HFFc6 (cell line): ENCODE measurements around the gene TNF. TPM values are rescaled to one million over a fixed set of nuclear protein-coding genes. Genes with fewer than 3 reads are reported as not detected.
A peak's percentile ranks its signal among the peaks of the same experiment; 100 is the strongest.

ENCODE experiments used
- DNase-seq: peaks from one replicate; pipeline ENCODE4 v3.0.0-alpha.2; 2018
- H3K27ac Mint-ChIP-seq: 2 replicates; pipeline ENCODE4 v1.8.0; 2020; ENCODE audit warnings: mild to moderate bottlenecking, mixed read lengths
- H3K27me3 Mint-ChIP-seq: 2 replicates; pipeline ENCODE4 v1.8.0; 2021; ENCODE audit warnings: mild to moderate bottlenecking, moderate library complexity, mixed read lengths; ENCODE audit not compliant: insufficient read depth
- H3K36me3 Mint-ChIP-seq: 2 replicates; pipeline ENCODE4 v1.8.0; 2021; ENCODE audit warnings: low read depth, mixed read lengths
- H3K4me1 Mint-ChIP-seq: 2 replicates; pipeline ENCODE4 v1.8.0; 2020; ENCODE audit warnings: low read depth, mixed read lengths
- H3K4me3 Mint-ChIP-seq: 2 replicates; pipeline ENCODE4 v1.8.0; 2020; ENCODE audit warnings: mild to moderate bottlenecking, moderate library complexity, mixed read lengths
- H3K9me3 Mint-ChIP-seq: 2 replicates; pipeline ENCODE4 v1.8.0; 2020; ENCODE audit warnings: mild to moderate bottlenecking, mixed read lengths
- CTCF ChIP-seq: fragments of 200-600 bp; sonication (generic); IDR thresholded peaks from 2 replicates; pipeline ENCODE4 v1.5.0; 2021; ENCODE audit warnings: antibody characterized with exemption, mild to moderate bottlenecking
- total RNA-seq, 6 experiments: library from RNA; stranded (reverse); fragmentation: NEBNext Ultra II Directional; extraction: Animal tissue kit (Norgen Biotek cat#: 25700); gene quantifications; 2 replicates in 1 of 6; 3 replicates in 5 of 6; pipeline ENCODE4 v1.2.3, GENCODE V29; 2021

TNF gene
- total RNA-seq, 6 experiments from 2014 or later = 0.12 to 0.41 (median 0.23) TPM

DNA sequence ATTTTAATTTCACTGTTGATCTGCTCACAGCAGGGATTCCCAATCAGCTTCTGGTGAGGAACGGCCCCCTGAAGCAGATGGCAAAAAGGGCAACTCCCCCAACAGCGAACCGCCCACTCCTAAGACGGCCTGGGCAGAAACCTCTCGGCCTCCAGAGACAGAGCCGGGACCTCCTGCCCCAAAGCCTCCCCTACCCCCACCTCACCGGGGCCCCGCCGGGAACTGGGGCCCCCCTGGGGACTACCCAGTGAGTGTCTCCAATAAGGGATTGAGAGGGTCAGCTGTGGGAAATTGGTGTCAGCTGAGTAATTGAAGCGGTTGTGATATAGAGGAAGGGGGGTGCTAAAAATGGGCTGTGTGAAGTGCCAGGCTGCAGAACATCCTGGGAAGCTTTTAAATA lies 51.6 kb downstream of the TNF start:
- H3K9me3 Mint-ChIP-seq = no peaks in the 10 kb centered on the region
- no peak overlapping the region for H3K4me3 Mint-ChIP-seq
- H3K4me1 Mint-ChIP-seq = peaks cover 19% of the 10 kb centered on the region
- H3K27ac Mint-ChIP-seq = no peak overlapping the region
- no peak for DNase-seq
- peaks cover 4% of the 10 kb centered on the region for H3K27me3 Mint-ChIP-seq
- peaks cover 67% of the 10 kb centered on the region for H3K36me3 Mint-ChIP-seq
- TF ChIP-seq CTCF = no peak

- Mint-ChIP-seq H3K36me3 (peaks cover 59% of the 10 kb centered on the region), H3K27ac (peak overlapping the region; percentile 44), H3K4me1 (peaks cover 15% of the 10 kb centered on the region), H3K9me3 (no peaks in the 10 kb centered on the region), H3K27me3 (peaks cover 4% of the 10 kb centered on the region), H3K4me3 (no peak overlapping the region)
- TF ChIP-seq CTCF = no peak
- no peak for DNase-seq
These were observed 52.4 kb downstream of the TNF start for GRCh38 chr6:31627690-31628287.

Other genes starting within 250 kb of the TNF start
- gene HLA-B, start 218.4 kb upstream of the TNF start, total RNA-seq = 100 to 1,000 TPM in 4 of 6 experiments, 10 to 100 TPM in 2; 74.1 to 178 (median 162) TPM
- 10 to 100 TPM; 14.7 to 24.0 (median 17.7) TPM for gene MICA, start 172.0 kb upstream of the TNF start, total RNA-seq
- gene MICB, start 77.4 kb upstream of the TNF start, total RNA-seq = 10 to 100 TPM; 16.0 to 26.0 (median 22.6) TPM
- gene MCCD1, start 46.6 kb upstream of the TNF start, total RNA-seq = not detected
- gene DDX39B, start 33.6 kb upstream of the TNF start, total RNA-seq = 100 to 1,000 TPM; 312 to 380 (median 358) TPM
- 1 to 10 TPM; 2.9 to 4.1 (median 3.2) TPM for gene ATP6V1G2, start 29.0 kb upstream of the TNF start, total RNA-seq
- gene NFKBIL1, start 28.0 kb upstream of the TNF start, total RNA-seq = 10 to 100 TPM; 11.8 to 15.9 (median 13.6) TPM
- not detected for gene LTA, start 3.3 kb upstream of the TNF start, total RNA-seq
- gene LTB, start 6.9 kb downstream of the TNF start, total RNA-seq = under 1 TPM in 1 of 6 experiments, not detected in 5; 0.38 TPM
- not detected for gene LST1, start 10.7 kb downstream of the TNF start, total RNA-seq
- gene NCR3, start 17.4 kb downstream of the TNF start, total RNA-seq = not detected
- gene AIF1, start 39.7 kb downstream of the TNF start, total RNA-seq = not detected
- 100 to 1,000 TPM; 216 to 259 (median 231) TPM for gene PRRC2A, start 45.1 kb downstream of the TNF start, total RNA-seq
- gene BAG6, start 77.1 kb downstream of the TNF start, total RNA-seq = 100 to 1,000 TPM; 247 to 273 (median 262) TPM
- gene APOM, start 80.3 kb downstream of the TNF start, total RNA-seq = 1 to 10 TPM; 2.4 to 4.3 (median 2.8) TPM
- gene C6orf47, start 85.2 kb downstream of the TNF start, total RNA-seq = 10 to 100 TPM; 13.4 to 16.2 (median 14.9) TPM
- gene GPANK1, start 89.4 kb downstream of the TNF start, total RNA-seq = 10 to 100 TPM; 11.6 to 14.9 (median 13.0) TPM
- gene CSNK2B, start 90.5 kb downstream of the TNF start, total RNA-seq = 100 to 1,000 TPM; 200 to 255 (median 225) TPM
- gene LY6G5B, start 94.4 kb downstream of the TNF start, total RNA-seq = 1 to 10 TPM; 4.6 to 6.0 (median 5.3) TPM
- 1 to 10 TPM; 2.2 to 2.9 (median 2.8) TPM for gene LY6G5C, start 105.5 kb downstream of the TNF start, total RNA-seq
- gene ABHD16A, start 127.8 kb downstream of the TNF start, total RNA-seq = 10 to 100 TPM; 27.4 to 39.6 (median 32.0) TPM
- not detected for gene LY6G6F, start 131.3 kb downstream of the TNF start, total RNA-seq
- not detected for gene LY6G6D, start 139.8 kb downstream of the TNF start, total RNA-seq
- gene LY6G6C, start 146.2 kb downstream of the TNF start, total RNA-seq = not detected
- not detected for gene MPIG6B, start 147.8 kb downstream of the TNF start, total RNA-seq
- gene DDAH2, start 153.7 kb downstream of the TNF start, total RNA-seq = 10 to 100 TPM; 44.0 to 47.8 (median 46.0) TPM
- 100 to 1,000 TPM; 638 to 833 (median 745) TPM for gene CLIC1, start 161.0 kb downstream of the TNF start, total RNA-seq
- gene MSH5, start 164.4 kb downstream of the TNF start, total RNA-seq = 10 to 100 TPM in 4 of 6 experiments, 1 to 10 TPM in 2; 7.4 to 14.8 (median 12.6) TPM
- gene SAPCD1, start 187.1 kb downstream of the TNF start, total RNA-seq = 1 to 10 TPM in 5 of 6 experiments, under 1 TPM in 1; 0.91 to 2.4 (median 1.3) TPM
- under 1 TPM; 0.24 to 0.83 (median 0.64) TPM for gene VWA7, start 201.8 kb downstream of the TNF start, total RNA-seq
- 100 to 1,000 TPM; 117 to 144 (median 127) TPM for gene VARS1, start 220.2 kb downstream of the TNF start, total RNA-seq
- gene LSM2, start 231.4 kb downstream of the TNF start, total RNA-seq = 10 to 100 TPM; 31.8 to 48.5 (median 43.4) TPM
- gene HSPA1L, start 239.7 kb downstream of the TNF start, total RNA-seq = 1 to 10 TPM; 1.2 to 1.9 (median 1.6) TPM
- 100 to 1,000 TPM in 1 of 6 experiments, 10 to 100 TPM in 5; 78.5 to 102 (median 84.7) TPM for gene HSPA1A, start 240.0 kb downstream of the TNF start, total RNA-seq